AG08396 (cell line): Measurements from ENCODE around the gene CAMK1D.
"Not testable (repeated sequence)": the region's sequence is repeated elsewhere in the genome, so short reads cannot be mapped to it uniquely, and the experiment has no call there.

Experiments
- DNase-seq: peaks from one replicate; pipeline ENCODE4 v3.0.0; 2012; ENCODE audit warnings: low spot score, mixed read lengths

The CAMK1D gene

DNA sequence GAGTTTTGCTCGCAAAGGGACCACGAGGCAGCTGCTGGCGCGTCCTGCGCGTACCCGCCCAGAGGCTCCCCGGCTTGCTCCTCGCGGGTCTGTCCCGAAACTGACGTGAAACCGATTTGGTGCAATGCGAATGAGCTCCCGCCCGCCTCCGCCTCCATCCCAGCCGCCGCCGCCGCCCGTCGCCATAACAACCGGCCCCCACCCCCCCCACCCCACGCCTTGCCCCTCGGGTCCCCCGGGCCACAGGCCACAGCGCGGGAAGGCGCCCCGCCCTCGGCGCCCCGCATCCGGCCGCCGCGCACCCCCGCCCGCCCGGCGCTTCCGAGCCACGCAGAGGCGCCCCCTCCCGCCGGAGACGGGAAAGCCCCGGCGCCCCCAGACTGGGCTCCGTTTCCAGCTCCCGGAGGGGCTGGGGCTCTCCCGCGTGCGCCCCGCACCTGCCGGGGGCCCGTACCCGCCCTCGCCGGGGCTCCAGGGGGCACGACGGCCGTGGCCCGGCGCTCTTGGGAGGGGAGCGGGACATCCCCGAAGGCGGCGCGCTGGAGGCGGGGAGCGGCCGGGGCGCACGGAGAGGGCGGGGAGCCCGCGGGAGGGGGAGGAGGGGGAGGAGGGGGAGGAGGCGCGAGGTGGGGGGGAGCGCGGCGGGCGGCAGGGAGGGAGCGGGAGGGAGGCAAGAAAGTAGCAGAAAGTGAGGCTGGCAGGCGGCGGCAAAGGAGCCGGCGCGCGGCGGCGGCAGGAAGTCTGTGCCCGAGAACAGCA is at the start of gene CAMK1D:
CAMK1D (plus strand) TSS at position 678 of the 759 bp plus-strand sequence.
- peak; percentile 87 for DNase-seq

DNA sequence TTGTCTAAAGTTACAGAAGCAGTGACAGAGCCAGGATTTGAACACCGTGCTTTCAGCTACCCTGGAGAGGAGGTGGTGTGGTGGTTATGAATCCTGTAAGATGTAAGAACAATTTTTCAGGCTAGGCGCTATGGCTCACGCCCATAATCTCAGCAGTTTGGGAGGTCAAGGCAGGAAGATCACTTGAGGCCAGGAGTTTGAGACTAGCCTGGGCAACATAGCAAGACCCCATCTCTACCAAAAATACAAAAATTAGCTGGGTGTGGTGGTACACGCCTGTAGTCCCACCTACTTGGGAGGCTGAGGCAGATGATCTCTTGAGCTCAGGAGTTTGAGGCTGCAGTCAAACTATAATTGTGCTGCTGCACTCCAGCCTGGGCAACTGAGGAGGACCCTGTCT is 48.3 kb upstream of the CAMK1D start:
- not testable (repeated sequence) for DNase-seq

DNA sequence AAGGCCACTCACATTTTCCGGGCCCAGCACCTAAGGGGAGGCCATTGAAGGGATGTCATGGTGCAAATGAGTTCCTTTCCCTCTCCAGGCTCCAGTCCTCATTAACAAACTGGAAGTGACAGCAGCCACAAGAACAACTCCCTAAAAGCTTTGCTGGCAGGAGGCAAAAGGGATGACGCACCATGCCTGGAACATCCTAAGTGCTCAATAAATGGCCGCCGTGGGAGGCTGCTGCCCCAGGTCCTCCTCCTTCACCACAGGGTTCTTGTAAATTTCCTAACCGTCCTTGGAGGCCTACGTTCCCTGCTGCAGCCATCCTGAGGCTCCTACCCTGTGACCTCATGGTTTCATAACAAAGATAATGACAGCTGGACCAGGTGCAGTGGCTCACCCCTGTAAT is 41.3 kb upstream of the CAMK1D start:
- no peak for DNase-seq

DNA sequence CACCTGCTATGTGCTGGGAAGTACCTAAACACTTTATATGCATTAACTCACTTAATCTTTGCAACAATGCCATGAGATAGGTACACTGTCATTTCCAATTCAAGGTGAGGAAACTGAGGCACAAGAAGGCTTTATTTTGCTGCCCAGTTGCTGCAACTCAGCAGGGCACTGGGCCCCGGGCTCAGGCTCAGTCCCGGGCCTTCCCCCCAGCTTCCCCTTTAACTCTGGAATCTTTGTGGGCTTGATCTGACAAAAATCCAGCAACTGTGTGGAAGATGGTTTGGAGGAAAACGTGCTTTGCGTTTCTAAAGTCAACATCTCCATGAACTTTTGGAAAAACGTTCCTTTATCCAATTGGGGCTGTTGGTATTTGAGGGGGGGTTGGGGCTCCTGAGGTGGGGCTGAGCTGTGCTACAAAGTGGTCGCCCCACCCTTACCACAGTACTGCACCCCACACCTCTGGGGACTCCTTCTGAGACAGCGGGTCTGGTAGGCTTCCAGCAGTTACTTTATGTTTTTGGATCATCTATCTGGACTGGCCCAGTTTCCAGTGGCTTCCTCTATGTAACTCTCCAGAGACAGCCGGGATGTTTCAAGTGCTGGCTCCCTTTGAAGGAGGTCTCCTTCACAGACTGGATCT is 40.5 kb upstream of the CAMK1D start:
- DNase-seq: no peak

DNA sequence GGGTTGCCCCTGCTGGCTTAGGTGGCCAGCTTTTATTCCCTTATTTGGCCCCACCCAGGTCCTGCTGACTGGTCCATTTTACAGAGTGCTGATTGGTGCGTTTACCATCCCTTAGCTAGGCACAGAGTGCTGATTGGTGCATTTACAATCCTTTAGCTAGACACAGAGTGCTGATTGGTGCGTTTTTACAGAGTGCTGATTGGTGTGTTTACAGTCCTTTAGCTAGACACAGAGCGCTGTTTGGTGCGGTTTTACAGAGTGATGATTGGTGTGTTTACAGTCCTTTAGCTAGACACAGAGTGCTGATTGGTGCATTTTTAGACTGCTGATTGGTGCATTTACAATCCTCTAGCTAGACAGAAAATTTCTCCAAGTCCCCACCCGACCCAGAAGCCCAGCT is 39.6 kb upstream of the CAMK1D start:
- not testable (repeated sequence) for DNase-seq

DNA sequence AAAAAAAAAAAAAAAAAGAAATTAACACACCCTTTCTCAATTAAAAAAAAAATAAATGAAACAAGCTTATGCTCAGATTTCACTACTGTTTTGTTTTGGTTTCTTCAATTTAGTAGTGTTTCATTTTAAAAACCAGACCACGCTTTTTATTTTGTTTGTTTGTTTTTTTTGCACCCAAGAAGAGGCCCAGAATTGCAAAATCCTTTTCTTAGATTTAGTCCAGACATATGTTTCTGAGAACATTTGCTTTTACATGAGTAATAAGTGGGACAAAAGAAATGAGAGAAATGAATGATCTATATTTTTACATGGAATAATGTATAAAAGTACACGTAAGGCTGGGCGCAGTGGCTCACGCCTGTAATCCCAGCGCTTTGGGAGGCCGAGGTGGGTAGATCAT is 34.5 kb upstream of the CAMK1D start:
- no peak for DNase-seq

DNA sequence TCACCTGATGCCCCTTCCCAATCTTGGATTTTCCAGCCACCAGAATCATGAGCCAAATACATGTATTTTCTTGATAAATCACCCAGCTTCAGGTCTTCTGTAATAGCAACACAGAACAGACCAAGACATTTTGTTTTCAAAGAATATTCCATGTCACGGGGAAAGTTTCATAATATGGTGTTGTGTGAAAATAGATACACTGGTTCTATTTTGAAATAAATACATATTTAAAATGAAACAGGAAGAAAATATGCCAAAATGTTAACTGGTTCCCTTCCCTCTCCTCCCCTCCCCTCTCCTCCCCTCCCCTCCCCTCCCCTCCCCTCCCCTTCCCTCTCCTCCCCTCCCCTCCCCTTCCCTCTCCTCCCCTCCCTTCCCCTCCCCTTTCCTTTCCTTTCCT is 30.3 kb upstream of the CAMK1D start:
- DNase-seq: no peak

DNA sequence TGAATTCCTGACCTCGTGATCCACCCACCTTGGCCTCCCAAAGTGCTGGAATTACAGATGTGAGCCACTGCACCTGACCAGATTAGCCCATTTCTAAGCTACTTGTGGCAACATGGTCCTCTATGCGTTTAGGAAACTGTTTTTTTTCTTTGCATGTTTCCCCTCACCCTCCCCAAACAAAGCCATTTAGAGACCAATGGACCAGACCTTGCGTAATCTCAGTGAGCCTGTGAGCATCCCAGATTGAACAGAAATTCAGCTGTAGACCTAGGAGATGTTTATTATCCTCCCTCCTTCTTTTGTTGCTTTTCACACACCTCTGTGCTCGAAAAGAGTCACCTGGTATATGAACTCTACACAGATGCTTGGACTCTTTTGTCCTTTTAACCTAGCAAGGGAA is 28.5 kb upstream of the CAMK1D start:
- DNase-seq: no peak

DNA sequence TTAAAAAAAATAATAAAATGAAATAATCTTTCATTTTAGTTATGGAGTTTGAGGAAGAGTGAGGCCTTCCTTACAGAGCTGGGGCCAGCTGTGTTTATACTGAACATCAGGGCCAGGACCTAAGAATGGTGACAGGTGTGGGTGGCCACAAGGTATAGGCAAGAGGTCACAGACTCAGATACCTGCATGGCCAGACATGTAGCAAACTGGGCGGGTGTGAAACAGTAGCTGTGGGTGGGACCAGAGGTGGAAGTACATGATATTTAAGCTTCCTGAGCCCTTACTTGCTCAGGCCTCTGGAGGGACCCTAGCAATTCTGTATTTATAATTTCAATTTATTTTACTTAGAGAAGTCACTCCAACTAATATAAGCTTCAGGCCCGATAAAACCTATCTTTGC is 27.7 kb upstream of the CAMK1D start:
- DNase-seq: no peak

DNA sequence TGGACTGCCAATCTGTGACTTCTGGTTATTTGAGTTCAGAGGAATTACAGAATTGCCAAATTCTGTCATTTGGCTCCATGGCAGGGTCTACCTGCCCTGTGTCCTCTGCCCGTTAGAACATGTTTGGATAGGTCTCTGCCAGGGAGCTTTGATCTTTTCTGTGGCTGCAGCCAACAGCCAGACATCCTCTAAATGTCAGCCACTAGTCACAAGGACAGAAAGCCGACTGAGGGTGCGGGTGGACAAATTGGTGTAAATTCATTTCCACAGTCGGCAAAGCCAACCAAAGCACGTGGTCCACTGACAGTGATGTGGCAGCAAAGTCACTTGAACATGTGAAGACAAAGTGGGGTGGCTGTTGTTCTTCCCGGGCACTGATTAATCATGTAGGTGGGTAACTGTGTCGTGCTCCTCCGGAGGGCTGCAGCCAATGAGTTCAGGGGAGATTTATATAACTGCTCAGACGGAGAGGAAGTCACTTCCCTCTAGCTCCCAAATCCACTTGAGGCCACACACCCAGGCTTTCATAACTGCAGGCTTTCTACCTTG is 26.7 kb upstream of the CAMK1D start:
- no peak for DNase-seq

DNA sequence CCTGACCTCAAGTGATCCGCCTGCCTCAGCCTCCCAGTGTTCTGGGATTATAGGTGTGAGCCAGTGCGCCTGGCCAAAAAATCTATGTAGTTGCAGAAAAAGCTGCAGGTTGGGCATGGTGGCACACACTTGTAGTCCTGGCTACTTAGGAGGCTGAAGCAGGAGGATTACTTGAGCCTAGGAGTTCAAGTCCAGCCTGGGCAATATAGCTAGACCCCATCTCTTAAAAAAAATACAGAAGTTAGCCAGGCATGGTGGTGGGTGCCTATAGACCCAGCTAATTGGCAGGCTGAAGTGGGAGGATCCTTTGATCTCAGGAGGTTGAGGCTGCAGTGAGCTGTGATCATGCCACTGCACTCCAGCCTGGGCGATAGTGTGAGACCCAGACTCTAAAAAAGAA is 24.8 kb upstream of the CAMK1D start:
- no peak for DNase-seq

DNA sequence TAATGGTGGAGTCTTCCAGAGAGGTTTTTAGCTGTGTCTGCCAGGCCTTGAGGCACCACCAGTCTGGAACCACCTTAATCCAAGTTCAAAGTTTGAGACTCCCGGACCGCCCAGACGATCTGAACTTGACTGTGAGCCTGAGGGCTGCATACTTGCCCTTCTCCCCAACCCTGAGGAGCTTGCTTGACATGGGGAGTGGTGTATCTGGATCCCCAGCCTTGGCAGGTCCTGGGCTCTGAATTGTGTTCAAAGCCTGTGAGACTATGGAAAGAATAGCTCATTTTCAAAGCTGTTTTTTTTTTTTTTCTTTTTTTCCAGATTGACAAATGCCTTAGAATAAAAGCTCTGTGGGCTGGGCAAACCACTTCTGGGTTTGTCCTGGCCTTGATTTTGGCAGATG is 22.3 kb upstream of the CAMK1D start:
- no peak for DNase-seq

DNA sequence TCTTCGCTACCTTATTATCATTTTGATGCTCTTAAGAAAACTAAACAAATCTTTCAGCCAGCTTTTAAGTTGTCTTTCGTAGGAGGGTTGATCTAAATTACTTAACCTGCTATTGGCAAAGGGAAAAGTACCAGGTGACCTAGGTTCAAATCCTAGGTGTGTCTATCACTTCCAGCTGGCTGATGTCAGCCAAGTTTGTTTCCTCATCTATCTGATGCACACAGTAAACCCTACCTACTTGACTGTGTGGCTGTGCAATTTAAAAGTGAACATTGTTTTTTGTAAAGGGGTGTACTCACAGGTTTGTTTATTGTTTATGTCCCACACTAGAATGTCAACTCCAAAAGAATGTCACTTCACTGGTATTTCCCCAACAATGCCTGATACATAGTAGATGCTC is 21.9 kb upstream of the CAMK1D start:
- no peak for DNase-seq

DNA sequence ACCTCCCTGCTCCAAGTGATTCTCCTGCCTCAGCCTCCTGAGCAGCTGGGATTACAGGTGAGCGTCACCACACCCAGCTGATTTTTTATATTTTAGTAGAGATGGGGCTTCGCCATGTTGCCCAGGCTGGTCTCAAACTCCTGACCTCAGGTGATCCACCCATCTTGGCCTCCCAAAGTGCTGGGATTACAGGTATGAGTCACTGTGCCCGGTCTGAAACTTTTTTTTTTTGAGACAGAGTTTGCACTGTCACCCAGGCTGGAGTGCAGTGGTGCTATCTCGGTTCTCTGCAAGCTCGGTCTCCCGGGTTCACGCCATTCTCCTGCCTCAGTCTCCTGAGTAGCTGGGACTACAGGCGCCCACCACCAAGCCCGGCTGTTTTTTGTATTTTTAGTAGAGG is 21.0 kb upstream of the CAMK1D start:
- DNase-seq: not testable (repeated sequence)

DNA sequence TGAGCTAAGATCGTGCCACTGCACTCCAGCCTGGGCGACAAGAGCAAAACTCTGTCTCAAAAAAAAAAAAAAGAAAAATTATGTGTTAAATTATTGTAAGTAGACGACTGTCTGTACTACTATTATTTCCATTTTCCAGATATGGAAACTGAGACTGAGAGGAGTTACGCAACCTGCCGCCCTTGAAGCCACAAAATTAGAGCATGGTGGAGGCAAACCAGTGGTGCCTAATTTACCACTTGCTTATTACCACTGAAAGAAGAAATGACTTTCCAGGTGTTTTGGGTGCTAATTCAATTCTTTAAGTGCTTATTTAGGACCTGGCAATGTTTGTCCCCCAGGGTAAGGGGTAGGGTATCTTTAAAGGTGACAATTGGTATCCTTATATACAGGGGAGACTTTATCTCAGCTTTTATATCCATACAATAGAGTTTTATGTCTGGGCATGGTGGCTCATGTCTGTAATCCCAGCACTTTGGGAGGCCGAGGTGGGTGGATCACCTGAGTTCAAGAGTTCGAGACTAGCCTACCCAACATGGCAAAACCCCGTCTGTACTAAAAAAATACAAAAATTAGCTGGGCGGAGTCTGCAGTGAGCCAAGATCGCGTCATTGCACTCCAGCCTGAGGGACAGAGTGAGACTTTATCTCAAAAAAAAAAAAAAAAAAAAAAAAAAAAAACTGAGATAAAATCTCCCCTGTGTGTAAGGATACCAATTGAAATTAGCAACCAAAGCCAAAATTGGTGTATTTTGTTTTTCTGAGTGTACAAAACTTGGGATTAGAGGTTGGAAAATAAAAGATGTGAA is 16.6 kb upstream of the CAMK1D start:
- DNase-seq: no peak

DNA sequence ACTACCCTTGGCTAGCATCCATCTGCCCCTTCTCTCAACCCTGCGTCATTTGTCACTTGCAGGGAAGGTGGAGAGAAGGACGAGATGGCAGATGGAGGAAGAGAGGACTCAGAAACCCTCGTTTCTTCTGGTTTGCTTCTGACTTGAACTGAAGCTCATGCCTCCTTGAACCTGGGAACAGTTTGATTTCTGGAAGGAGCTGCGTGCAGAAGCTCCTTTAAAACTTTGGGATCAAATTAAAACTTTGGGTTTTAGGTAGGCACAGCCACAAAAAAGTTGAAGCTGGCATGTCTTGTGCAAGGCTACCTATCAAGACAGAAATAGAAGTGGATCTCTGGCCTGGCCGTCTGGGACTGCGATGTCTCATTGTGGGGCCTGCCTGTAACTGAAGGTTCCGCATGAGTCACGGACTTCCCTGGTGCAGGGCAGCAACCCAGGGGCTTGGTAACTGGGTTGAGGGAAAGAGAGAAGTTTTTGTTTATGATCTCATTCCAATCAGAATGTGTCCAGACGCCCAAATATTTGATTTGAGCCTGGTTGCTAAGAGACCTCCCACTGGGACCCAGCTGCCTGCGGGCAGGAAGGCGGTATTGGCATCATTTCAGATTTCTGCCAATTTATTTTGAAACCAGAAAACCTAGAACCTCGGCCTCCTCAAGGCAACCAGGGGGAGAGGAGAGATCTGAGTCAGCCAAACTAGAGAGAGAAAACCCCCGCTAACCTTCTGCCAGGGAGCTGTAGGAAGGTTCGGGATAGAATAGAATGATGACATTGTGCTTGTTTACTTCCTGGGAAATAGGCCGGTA is 15.8 kb upstream of the CAMK1D start:
- DNase-seq: peak; percentile 92

DNA sequence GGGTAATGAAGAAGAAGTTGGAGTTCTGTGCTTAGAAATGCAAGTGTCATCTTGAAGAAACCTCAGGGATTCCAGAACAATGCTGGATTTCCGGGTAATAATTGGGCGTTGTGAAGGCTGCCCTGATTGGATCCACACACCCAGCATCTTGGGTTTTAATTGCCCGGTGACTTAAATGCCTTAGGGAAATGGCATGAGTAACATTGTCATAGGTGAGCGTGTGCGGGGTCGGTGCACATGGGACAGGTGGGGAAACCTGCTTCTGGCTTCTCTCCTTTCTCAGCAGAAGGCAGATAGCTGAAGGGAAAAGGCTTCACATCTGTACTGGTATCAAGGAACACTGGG is 15.2 kb upstream of the CAMK1D start:
- no peak for DNase-seq

DNA sequence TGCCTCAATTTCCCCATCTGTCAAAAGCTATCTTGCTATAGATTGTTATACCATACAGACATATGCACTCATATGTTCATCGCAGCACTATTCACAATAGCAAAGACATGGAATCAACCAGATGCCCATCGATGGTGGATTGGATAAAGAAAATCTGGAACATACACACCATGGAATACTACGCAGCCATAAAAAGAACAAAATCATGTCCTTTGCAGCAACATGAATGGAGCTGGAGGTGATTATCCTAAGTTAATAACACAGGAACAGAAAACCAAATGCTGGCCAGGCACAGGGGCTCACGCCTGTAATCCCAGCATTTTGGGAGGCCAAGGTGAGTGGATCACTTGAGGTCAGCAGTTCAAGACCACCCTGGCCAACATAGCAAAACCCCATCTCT is 14.2 kb upstream of the CAMK1D start:
- not testable (repeated sequence) for DNase-seq

DNA sequence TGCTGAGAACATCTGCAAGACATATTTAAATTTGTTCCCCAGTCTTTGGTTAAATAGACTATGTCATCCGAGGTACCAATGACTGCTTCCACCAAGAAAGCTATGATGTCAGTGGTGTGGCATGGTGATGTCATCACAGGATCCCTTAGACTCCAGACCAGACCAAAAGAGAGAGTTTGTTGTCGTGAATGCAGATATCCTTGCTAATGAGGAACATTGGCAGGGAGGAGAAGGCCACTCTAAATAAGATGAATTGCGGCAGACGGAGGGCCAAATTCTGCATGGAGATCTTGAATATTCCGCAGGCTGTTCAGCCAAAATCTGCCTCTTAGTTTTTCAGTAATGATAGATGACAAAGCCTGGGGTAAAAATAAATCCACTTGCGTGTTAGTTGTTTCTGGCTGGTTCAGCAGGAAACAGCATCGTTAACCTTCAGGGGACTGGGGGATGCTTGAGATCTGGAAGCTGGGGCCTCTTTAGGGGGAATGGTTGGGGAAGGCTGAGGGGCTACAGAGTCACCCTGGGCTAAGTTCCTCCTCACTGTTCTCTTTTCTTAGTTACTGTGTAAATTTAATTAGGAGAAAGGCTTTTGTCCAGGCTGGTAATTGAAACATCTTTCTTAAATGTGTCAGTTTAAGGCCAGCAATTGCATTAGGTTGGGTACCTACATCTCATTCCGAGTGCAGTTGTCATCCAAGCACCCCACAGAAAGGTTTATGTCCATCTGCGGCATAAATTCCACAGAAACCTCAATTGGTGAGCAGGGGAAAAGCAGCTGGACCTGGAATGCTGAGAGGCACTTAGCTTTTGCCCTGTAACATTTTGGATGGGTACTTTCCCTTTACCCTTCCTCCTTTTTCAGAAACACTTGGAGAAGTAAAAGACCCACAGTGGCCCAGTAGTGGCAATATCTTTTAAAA is 11.6 kb upstream of the CAMK1D start:
- no peak for DNase-seq

DNA sequence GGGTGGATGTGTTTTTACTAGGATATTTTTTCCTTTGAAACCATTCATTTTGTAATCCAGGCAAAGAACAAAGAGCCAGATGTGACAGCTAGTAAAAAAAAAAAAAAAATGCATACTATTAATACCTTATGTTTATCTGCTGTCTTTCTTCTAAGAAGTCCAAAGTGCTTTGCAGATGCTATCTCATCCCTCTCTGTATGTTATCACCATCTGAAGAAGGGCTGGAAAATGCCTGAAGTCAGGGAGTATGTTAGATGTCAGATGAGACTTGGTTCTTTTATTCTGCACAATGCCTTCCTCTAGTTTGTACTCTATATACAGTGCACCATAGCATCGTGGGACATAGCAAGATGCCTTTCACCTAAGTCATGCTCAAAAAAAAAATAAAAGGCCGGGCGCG is 10.4 kb upstream of the CAMK1D start:
- no peak for DNase-seq

DNA sequence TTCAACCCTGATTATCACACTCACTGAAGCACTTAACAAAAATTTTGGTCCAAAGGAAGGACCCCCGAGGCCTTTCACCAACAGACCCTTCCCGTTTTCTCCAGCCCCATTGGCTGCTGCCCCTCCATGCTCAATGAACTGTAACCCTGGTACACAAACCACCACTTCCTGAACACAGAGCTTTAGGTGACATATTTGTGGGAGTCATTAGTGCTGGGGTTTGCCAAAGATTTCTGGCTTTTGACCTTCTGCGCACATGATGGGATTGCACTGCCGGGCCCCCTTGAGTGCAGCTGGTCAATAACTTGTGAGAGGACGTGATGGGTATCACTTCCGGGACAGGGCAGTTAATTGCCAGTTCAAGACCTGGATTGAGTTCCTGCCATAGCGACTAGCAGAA is 9.0 kb upstream of the CAMK1D start:
- DNase-seq: no peak
